NCI-H460 (cell line): ENCODE measurements around the gene DCLK2. TPM values are rescaled to one million over a fixed set of nuclear protein-coding genes. Genes with fewer than 3 reads are reported as not detected.

Experiments used
- DNase-seq: peaks from one replicate; pipeline ENCODE4 v3.0.0-alpha.2; 2016; ENCODE audit warnings: low read depth; ENCODE audit errors: extremely low read depth
- total RNA-seq: library from RNA; depleted of rRNA; stranded (reverse); fragments of >200 nt; shearing (Covaris generic); gene quantifications from 2 replicates; pipeline ENCODE4 v1.2.3, GENCODE V29; 2014

DCLK2 gene
- total RNA-seq, 1 experiment from 2014 or later = 12.8 TPM

DNA sequence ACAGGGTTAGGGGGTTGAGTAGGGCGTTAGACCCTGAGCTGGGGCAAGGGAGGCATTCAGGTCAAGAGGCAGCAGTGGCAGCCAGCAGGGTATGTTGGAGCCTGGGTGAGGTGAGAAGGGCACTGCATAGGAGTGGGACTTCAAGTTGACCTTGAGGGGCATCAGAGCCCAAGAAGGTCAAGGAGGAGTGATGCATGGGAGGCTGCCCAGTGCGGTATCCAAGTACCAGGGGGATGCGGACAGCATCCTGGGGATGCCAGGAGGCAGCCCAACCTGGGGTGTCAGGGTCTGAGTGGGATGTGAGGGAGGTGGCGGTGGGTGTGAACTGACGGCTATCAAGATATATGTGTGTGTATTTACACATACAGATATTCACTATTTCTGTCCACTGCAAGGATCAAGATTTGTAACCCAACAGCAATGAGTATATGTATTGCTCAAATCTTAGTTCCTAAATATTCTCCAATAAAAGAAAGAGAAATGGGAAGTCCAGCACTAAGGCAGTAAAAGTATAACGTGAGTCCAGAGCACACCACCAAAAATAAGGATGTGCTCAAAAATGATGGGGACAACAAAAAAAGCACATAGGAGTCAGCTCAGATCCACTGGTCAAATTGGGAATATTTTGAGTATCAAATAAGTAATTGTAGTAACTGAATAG, 9.8 kb upstream of the DCLK2 start:
- no peak for DNase-seq

- no peak for DNase-seq
Observed at GRCh38 chr4:150069353-150069752, 8.9 kb upstream of the DCLK2 start.

GRCh38 chr4:150070464-150071170, 7.6 kb upstream of the DCLK2 start:
- DNase-seq = peak; percentile 92

- peak; percentile 47 for DNase-seq
Observed at GRCh38 chr4:150072471-150072870, 5.8 kb upstream of the DCLK2 start.

DNA sequence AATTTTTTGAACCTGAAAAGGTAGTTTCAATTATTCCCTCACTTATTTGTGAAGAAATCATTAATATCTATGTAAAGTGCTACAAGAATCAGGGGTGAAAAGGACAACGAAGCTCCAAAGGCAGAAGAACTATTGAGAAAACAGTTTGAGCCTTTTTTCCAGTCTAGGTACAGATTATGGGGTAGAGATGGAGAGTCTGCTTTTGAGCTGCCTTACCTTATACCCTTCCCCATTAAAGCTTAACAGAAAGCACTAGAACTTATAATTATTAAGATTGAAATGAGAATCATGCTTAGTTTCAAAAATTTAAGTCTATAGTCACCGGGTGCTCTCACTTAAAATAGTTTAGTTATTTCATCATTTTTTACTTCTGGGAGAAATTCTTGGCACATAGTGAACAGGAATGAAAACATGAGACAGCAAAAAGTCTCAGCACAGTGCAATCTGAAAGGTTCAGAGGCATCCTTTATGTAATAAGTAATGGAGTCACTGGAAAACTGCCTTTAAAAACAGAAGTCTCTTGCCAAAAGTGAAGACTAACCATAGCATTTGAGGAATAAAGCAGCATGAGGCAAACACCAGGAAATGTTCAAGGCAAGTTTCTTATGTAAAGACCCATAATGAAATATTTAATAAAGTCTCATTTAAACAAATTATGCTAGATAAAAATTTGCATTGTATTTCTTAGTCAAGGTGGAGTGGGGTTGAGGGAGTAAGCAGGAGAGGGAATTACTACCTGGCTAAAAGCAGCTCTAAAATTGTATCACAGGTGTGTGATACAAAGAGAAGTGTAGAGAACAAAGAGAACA, 5.1 kb upstream of the DCLK2 start:
- peak; percentile 84 for DNase-seq

DNA sequence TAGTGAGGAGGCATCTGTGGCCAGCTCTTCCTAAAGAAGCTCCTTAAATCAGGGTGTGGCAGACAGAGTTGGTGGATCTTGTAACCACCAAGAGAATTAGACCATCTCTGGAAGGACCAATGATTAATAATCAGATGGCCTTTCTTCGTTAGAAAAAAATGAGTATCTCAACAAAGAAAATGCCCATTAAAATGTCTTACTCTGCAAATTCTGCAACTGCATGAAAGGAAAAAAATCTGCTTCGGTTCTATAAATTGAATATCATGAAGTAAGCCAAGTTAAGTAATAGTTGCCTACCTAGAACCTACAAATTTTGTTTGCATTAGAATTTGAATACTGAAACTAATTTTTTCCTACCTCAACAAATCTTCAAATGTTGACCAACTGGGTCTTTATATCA, 4.2 kb upstream of the DCLK2 start:
- DNase-seq = no peak

DNA sequence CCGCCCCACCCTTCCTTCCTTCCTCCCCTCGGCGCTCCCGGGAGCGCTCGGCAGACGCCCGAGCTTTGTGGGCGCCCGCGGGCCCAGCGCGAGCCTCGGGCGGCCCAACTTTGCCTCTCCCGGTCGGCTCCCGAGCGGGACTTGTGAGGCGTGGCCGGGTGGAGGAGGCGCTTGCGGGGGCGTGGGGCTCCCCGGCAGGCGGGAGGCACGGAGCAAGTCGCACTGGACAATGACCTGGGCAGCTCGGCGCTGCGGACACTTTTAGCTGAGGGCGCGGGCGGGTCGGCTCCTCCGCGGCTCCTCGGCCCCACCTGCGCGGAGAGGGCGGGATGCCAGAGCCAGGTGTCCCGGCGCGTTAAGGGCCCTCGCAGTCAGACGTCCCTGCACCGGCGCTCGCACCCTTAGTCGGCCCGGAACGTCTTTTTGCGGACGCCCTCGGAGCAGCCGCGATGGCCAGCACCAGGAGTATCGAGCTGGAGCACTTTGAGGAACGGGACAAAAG, 385 bp downstream of the DCLK2 start:
- DNase-seq = peak; percentile 30

- DNase-seq = peak; percentile 23
Observed at GRCh38 chr4:150079081-150079581, 886 bp downstream of the DCLK2 start.

DNA sequence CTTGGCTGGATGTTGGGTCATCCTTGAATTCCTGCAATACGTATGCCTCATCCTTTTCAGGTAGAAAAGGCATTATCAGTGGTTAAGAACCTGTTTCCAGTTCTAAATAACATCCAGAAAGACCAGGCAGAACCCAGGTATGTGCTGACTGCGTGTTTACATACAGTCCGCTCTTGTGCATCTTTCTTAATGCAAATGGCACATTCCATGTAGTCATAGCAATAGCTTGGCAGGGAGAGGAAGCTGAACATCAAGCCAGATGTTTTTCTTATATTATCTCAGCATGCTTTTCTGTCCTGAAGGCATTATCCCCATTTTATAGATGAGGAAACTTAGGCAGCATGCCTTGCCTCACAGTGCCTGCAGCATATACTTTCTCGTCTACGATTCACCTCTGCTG, 2.1 kb downstream of the DCLK2 start:
- DNase-seq = no peak

DNA sequence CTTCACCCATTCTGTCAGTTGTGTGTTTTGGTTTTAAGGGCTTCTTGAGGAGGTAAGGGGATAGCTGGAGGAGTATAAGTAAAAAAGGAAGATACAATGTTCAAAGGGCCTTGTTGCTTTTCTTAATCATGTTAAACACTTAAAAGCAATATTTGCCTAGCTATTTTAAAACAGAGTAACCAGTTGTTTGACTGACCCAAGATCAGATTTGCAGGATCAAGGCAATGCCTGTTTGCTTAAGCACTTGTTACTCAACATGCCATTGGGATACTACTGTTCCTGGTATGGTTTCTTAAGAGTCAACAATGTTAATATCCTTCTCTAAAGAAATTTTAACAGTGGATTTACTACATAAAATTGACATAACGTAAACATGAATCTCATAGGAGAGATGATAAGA, 2.6 kb downstream of the DCLK2 start:
- DNase-seq = no peak

DNA sequence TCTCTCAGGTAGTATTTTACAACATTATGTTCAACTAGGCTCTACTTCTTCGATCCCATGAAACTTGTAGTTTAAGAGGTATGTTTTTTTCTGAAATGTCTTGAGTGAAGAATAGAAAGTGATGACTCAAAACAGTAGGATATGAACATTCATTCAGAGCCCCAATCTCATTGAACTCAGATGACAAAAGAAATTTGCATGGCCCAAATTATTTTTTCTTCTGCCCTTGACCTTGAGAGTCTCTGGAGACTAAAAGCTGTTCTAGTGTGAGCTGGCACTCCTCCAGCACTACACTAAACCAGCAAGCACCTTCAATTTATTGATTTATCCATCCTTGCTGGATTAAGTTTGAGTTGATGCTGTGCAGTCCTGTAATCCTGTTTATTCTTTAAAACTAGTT, 4.0 kb downstream of the DCLK2 start:
- no peak for DNase-seq

DNA sequence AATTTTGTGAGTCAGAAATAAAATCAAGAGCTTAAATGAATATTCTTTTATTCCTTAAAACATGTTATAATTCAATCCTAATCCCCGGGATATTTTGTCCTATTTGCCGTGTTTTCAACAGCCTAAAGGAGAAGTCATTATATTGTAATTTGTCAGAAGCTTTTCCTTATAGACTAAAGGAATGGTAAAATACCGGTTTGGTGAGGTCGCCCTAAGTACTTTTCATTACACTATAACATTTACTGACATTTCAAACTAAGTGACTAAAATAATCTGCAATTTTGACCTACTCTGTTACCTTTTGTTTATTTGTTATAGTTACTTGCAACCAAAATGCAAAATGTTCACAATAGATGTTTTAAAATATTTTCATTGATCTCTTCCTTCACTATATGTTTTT, 8.8 kb downstream of the DCLK2 start:
- no peak for DNase-seq

- no peak for DNase-seq
Observed at GRCh38 chr4:150089732-150090131, 11.5 kb downstream of the DCLK2 start.

- no peak for DNase-seq
Observed at GRCh38 chr4:150090836-150091235, 12.6 kb downstream of the DCLK2 start.

- no peak for DNase-seq
Observed at GRCh38 chr4:150094676-150095075, 16.4 kb downstream of the DCLK2 start.

DNA sequence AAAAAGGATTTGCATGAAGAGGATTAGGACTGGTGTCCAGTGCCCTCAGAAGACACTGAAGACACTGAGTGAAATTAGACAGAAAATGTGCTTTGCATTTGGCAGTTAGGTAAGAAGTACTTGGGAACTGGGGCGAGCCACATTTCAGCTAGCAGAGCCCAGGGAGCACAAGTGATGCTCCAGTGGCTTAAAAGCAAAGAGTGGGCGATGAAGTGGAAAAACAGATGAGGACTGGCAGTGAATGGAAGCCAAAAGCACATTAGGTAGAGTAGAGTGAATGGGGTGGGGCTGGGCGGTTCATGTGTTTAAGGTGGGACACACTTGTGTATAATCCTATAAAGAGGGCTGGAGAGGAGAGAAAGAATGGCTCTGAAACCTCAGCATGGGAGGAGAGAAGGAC, 18.4 kb downstream of the DCLK2 start:
- DNase-seq = no peak

GRCh38 chr4:150098214-150098613, 20.0 kb downstream of the DCLK2 start:
- no peak for DNase-seq

- DNase-seq = no peak
Observed at GRCh38 chr4:150104404-150105027, 26.3 kb downstream of the DCLK2 start.

DNA sequence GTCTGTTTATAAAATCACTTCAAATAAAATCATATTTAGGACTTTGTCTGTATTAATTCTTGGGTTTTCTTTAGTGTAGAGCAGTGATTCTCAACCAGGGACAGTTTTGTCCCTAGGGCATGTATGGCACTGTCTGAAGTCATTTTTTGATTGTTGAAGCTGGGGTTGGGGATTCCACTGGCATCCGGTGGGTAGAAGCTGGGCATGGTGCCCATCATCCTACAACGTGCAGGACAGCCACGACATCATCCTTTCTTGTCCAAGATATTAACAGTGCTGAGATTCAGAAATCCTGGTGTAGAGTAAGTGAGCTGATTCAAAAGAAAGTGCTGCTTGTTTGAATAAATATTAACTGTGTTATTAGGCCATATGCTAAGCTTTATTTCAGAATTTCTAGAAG, 28.6 kb downstream of the DCLK2 start:
- DNase-seq = no peak

- no peak for DNase-seq
Observed at GRCh38 chr4:150108691-150109090, 30.4 kb downstream of the DCLK2 start.

DNA sequence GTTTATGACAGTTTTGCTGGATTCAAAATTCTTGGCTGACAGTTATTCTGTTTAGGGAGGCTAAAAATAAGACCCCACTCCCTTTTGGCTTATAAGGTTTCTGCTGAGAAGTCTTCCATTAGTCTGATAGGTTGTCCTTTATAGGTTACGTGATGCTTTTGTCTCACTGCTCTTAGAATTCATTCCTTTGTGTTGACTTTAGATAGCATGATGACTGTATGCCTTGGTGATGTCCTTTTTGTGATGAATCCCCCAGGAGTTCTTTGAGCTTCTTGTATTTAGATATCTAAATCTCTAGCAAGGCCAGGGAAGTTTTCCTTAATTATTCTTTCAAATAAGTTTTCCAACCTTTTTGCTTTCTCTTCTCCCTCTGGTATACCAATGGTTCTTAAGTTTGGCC, 36.4 kb downstream of the DCLK2 start:
- no peak for DNase-seq
